Measurements from ENCODE around the gene KRT4. TPM values are rescaled to one million over a fixed set of nuclear protein-coding genes. Genes with fewer than 3 reads are reported as not detected.
A peak's percentile ranks its signal among the peaks of the same experiment; 100 is the strongest.

Gene KRT4
- total and polyA plus RNA-seq, 2 donors from 2014 or later: 0.15 TPM; not detected in 1

GRCh38 chr12:52818388-52818787, 4.5 kb upstream of the KRT4 start:
- intact Hi-C loops (cut with DNase I): no loop called here
- no peak for TF ChIP-seq CTCF (IDR thresholded peaks at IDR 0.05; ENCODE audit: borderline replicate concordance, extremely low read depth, insufficient read depth)
- DNase-seq (peak in 4 of 5 donors; percentile 38 to 67 (median 51)), FAIRE-seq (no peak)
- Histone ChIP-seq H3K9ac (ENCODE audit: low read length in 3 of 3) (no peak overlapping the region), H3K9me3 (ENCODE audit: control insufficient read depth in 2 of 3, insufficient read depth in 1 of 3, low read length in 3 of 3) (no peaks in the 10 kb centered on the region), H3K27me3 (ENCODE audit: control insufficient read depth, insufficient read depth, low read length) (no peaks in the 10 kb centered on the region), H3K4me3 (ENCODE audit: low read length in 3 of 3) (no peak overlapping the region), H3K36me3 (ENCODE audit: control insufficient read depth in 2 of 3, insufficient read depth in 3 of 3, low read length in 3 of 3) (no peaks in the 10 kb centered on the region), H3K27ac (ENCODE audit: low read depth in 2 of 2, low read length in 2 of 2) (no peak overlapping the region), H3K4me1 (ENCODE audit: control insufficient read depth in 2 of 3, insufficient read depth in 2 of 3, low read depth in 1 of 3, low read length in 3 of 3) (no peaks in the 10 kb centered on the region)

GRCh38 chr12:52817699-52818238, 3.9 kb upstream of the KRT4 start:
- DNase-seq (no peak), FAIRE-seq (no peak)
- Histone ChIP-seq H3K9ac (ENCODE audit: low read length in 3 of 3) (no peak overlapping the region), H3K4me3 (ENCODE audit: low read length in 3 of 3) (no peak overlapping the region), H3K36me3 (ENCODE audit: control insufficient read depth in 2 of 3, insufficient read depth in 3 of 3, low read length in 3 of 3) (no peaks in the 10 kb centered on the region), H3K27ac (ENCODE audit: low read depth in 2 of 2, low read length in 2 of 2) (no peak overlapping the region), H3K4me1 (ENCODE audit: control insufficient read depth in 2 of 3, insufficient read depth in 2 of 3, low read depth in 1 of 3, low read length in 3 of 3) (no peaks in the 10 kb centered on the region), H3K9me3 (ENCODE audit: control insufficient read depth in 2 of 3, insufficient read depth in 1 of 3, low read length in 3 of 3) (no peaks in the 10 kb centered on the region), H3K27me3 (ENCODE audit: control insufficient read depth, insufficient read depth, low read length) (no peaks in the 10 kb centered on the region)
- no peak for TF ChIP-seq CTCF (IDR thresholded peaks at IDR 0.05; ENCODE audit: borderline replicate concordance, extremely low read depth, insufficient read depth)
- intact Hi-C loops (cut with DNase I): no loop called here

- no peak for FAIRE-seq
- no peak for TF ChIP-seq CTCF (IDR thresholded peaks at IDR 0.05; ENCODE audit: borderline replicate concordance, extremely low read depth, insufficient read depth)
Observed at GRCh38 chr12:52817003-52817698, 3.2 kb upstream of the KRT4 start.

More at GRCh38 chr12:52817003-52817698, 3.2 kb upstream of the KRT4 start:
- no peak for DNase-seq
- H3K4me1 ChIP-seq (ENCODE audit: control insufficient read depth in 2 of 3, insufficient read depth in 2 of 3, low read depth in 1 of 3, low read length in 3 of 3): no peaks in the 10 kb centered on the region
- no peak overlapping the region for H3K9ac ChIP-seq (ENCODE audit: low read length in 3 of 3)
- intact Hi-C loops (cut with DNase I): no loop called here
- H3K27me3 ChIP-seq (ENCODE audit: control insufficient read depth, insufficient read depth, low read length): no peaks in the 10 kb centered on the region
- no peak overlapping the region for H3K4me3 ChIP-seq (ENCODE audit: low read length in 3 of 3)
- H3K36me3 ChIP-seq (ENCODE audit: control insufficient read depth in 2 of 3, insufficient read depth in 3 of 3, low read length in 3 of 3): no peaks in the 10 kb centered on the region
- H3K27ac ChIP-seq (ENCODE audit: low read depth in 2 of 2, low read length in 2 of 2): no peak overlapping the region
- H3K9me3 ChIP-seq (ENCODE audit: control insufficient read depth in 2 of 3, insufficient read depth in 1 of 3, low read length in 3 of 3): no peaks in the 10 kb centered on the region
